GM21381 (cell line): Measurements from ENCODE around the gene GDE1.

Experiments used
- ATAC-seq: cut with Tn5 transposase; IDR thresholded peaks from one replicate; pipeline ENCODE4 v1.9.1; 2021; ENCODE audit warnings: mild to moderate bottlenecking, moderate library complexity; ENCODE audit not compliant: unreplicated experiment

GDE1 gene

GRCh38 chr16:19490619-19491018, 31.3 kb downstream of the GDE1 start:
- ATAC-seq, result no peak

- ATAC-seq, result no peak
These were observed 33.7 kb downstream of the GDE1 start for GRCh38 chr16:19488213-19488640.

- no peak for ATAC-seq
These were observed 35.1 kb downstream of the GDE1 start for GRCh38 chr16:19486750-19487325.

GRCh38 chr16:19486051-19486450, 35.8 kb downstream of the GDE1 start:
- ATAC-seq, result no peak

- no peak for ATAC-seq
These were observed 36.3 kb downstream of the GDE1 start for GRCh38 chr16:19485611-19486010.

GRCh38 chr16:19484096-19484495, 37.8 kb downstream of the GDE1 start:
- ATAC-seq, result no peak

GRCh38 chr16:19482291-19482690, 39.6 kb downstream of the GDE1 start:
- ATAC-seq, result no peak

GRCh38 chr16:19481769-19482168, 40.1 kb downstream of the GDE1 start:
- no peak for ATAC-seq

- no peak for ATAC-seq
These were observed 40.6 kb downstream of the GDE1 start for GRCh38 chr16:19481296-19481695.

- no peak for ATAC-seq
These were observed 42.6 kb downstream of the GDE1 start for GRCh38 chr16:19479302-19479721.

GRCh38 chr16:19478505-19478904, 43.4 kb downstream of the GDE1 start:
- no peak for ATAC-seq

GRCh38 chr16:19474617-19475016, 47.3 kb downstream of the GDE1 start:
- ATAC-seq, result no peak

GRCh38 chr16:19472482-19472881, 49.4 kb downstream of the GDE1 start:
- ATAC-seq, result no peak

GRCh38 chr16:19468300-19468699, 53.6 kb downstream of the GDE1 start:
- ATAC-seq, result no peak

GRCh38 chr16:19463468-19464315, 58.2 kb downstream of the GDE1 start:
- no peak for ATAC-seq

- no peak for ATAC-seq
These were observed 61.5 kb downstream of the GDE1 start for GRCh38 chr16:19460397-19460796.

- ATAC-seq, result no peak
These were observed 63.0 kb downstream of the GDE1 start for GRCh38 chr16:19458722-19459379.
